Stomach (tissue), 9 donors: ENCODE data around the gene ST6GALNAC3. TPM values are rescaled to one million over a fixed set of nuclear protein-coding genes. Genes with fewer than 3 reads are reported as not detected.
A peak's percentile ranks its signal among the peaks of the same experiment; 100 is the strongest.

Experiments
- DNase-seq, 2 donors: peaks; one replicate each; pipeline versions ENCODE4 v3.0.0 to v3.0.0-alpha.2; 2013 to 2019
- H3K27ac ChIP-seq, 5 donors: fragments of 200-600 bp in 4 of 5; sonication (generic) in 4 of 5; one replicate each; pipeline ENCODE4 v1.5.1; 2013 to 2019; ENCODE audit warnings: mild to moderate bottlenecking in 1 of 5, moderate library complexity in 1 of 5
- H3K27me3 ChIP-seq, 3 donors: fragments of 200-600 bp; sonication (generic); one replicate each; pipeline ENCODE4 v1.5.1; 2017 to 2019; ENCODE audit warnings: mixed run types in 1 of 3
- H3K36me3 ChIP-seq, 4 donors: fragments of 200-600 bp; sonication (generic); 1 replicate in 3 of 4; 2 replicates in 1 of 4; pipeline ENCODE4 v1.5.1; 2016 to 2019
- H3K4me1 ChIP-seq, 4 donors: fragments of 200-600 bp; sonication (generic); one replicate each; pipeline ENCODE4 v1.5.1; 2016 to 2019
- H3K4me3 ChIP-seq, 4 donors: fragments of 200-600 bp; sonication (generic) in 3 of 4; one replicate each; pipeline ENCODE4 v1.5.1; 2016 to 2019; ENCODE audit warnings: mild to moderate bottlenecking in 1 of 4
- H3K9me3 ChIP-seq, 4 donors: fragments of 200-600 bp; sonication (generic); one replicate each; pipeline ENCODE4 v1.5.1; 2016 to 2019
- EP300 ChIP-seq: sonication (generic); formaldehyde crosslinking; IDR thresholded peaks from one replicate; pipeline ENCODE4 v1.6.1; 2017; ENCODE audit warnings: antibody characterized with exemption
- POLR2A ChIP-seq, 4 donors: fragments of 450-650 bp; IDR thresholded peaks; one replicate each; pipeline ENCODE4 v1.6.1; 2016; ENCODE audit warnings: antibody characterized with exemption in 4 of 4, control low read depth in 2 of 4, mild to moderate bottlenecking in 1 of 4, moderate library complexity in 1 of 4
- POLR2AphosphoS5 ChIP-seq, 3 donors: sonication (generic); formaldehyde crosslinking; IDR thresholded peaks; one replicate each; pipeline ENCODE4 v1.6.1; 2016; ENCODE audit warnings: antibody characterized with exemption in 3 of 3
- WGBS, 5 donors: extraction: QIAGEN DNeasy Blood & Tissue Kit in 3 of 5; methylation state at CpG; one replicate each; pipeline versions ENCODE4 v1.1.5 to v1.1.7; 2013 to 2018; 5-methylcytosine and 5-hydroxymethylcytosine counted together
- intact Hi-C: fragments of 100-400 bp; cut with DNase I; formaldehyde crosslinking; loops from one replicate; pipeline ENCODE4 v1.15.1; 2023; ENCODE audit warnings: low total_unique reads
- polyA plus RNA-seq, 3 donors: library from polyadenylated mRNA; stranded (reverse); fragments of 200-250 nt; gene quantifications; one replicate each; pipeline ENCODE4 v1.2.3, GENCODE V29; 2013
- total RNA-seq, 5 donors: library from RNA; depleted of rRNA; stranded (reverse); fragments of >200 nt; gene quantifications; one replicate each; pipeline versions ENCODE4 v1.1.0 to v1.2.3, GENCODE V29; 2014 to 2016
- TF ChIP-seq, protein P1 (sequence below), 7 experiments: fragments of 450-650 bp in 4 of 7; fragments of 200-600 bp in 3 of 7; sonication (generic) in 3 of 7; IDR thresholded peaks; one replicate each; pipeline ENCODE4 v1.5.1; 2016 to 2019; ENCODE audit warnings: antibody characterized with exemption in 7 of 7, control low read depth in 2 of 7, mild to moderate bottlenecking in 1 of 7
- donor health status: healthy with polysubstance abuse.
- donor health status: Bipolar disorder and iron deficiency.
- donor health status: healthy.

Gene ST6GALNAC3
- total and polyA plus RNA-seq, 8 donors, result under 0.01 to 21.7 (median 1.2) TPM; not detected in 1

GRCh38 chr1:76137746-76138145 is 63.2 kb downstream of the ST6GALNAC3 start:
- peaks cover 0 to 12% (median 4%) of the 10 kb centered on the region in 4 donors for H3K4me1 ChIP-seq
- no peaks in the 10 kb centered on the region for H3K36me3 ChIP-seq
- intact Hi-C loops, result no loop called here
- peak overlapping the region in 3 of 5 donors; percentile 38 to 61 (median 56) for H3K27ac ChIP-seq
- no peak overlapping the region for H3K4me3 ChIP-seq
- no peak for TF ChIP-seq POLR2A (IDR thresholded peaks at IDR 0.05)
- TF ChIP-seq EP300, result no peak
- no peak for TF ChIP-seq POLR2AphosphoS5 (IDR thresholded peaks at IDR 0.05)
- TF ChIP-seq, protein P1, sequence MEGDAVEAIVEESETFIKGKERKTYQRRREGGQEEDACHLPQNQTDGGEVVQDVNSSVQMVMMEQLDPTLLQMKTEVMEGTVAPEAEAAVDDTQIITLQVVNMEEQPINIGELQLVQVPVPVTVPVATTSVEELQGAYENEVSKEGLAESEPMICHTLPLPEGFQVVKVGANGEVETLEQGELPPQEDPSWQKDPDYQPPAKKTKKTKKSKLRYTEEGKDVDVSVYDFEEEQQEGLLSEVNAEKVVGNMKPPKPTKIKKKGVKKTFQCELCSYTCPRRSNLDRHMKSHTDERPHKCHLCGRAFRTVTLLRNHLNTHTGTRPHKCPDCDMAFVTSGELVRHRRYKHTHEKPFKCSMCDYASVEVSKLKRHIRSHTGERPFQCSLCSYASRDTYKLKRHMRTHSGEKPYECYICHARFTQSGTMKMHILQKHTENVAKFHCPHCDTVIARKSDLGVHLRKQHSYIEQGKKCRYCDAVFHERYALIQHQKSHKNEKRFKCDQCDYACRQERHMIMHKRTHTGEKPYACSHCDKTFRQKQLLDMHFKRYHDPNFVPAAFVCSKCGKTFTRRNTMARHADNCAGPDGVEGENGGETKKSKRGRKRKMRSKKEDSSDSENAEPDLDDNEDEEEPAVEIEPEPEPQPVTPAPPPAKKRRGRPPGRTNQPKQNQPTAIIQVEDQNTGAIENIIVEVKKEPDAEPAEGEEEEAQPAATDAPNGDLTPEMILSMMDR (IDR thresholded peaks at IDR 0.05), result no peak
- 86 to 98% (median 90%) methylated on average over 3 of the region's 3 CpGs for WGBS, 5 donors
- no peak for DNase-seq
- H3K27me3 ChIP-seq, result no peaks in the 10 kb centered on the region
- no peaks in the 10 kb centered on the region for H3K9me3 ChIP-seq

DNA sequence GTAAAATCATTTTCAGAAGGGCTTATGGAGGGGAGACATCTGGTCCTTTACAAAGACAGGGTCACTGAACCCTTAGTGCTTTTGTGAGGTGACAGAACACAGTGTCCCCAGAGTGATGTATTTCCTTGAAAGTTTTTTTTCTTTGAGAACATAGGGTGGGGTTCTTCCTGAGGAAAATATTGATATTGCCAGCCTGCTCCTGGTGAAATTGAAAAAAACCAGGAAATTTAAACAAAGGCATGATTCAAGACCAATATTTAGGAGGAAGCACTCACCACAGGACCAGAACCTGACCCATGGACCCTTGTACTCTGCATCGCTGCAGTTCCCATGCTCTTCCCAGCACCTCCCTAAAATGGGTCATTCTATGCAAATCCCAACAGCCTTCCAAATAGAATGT is 63.7 kb downstream of the ST6GALNAC3 start:
- H3K4me3 ChIP-seq, result no peak overlapping the region
- H3K27ac ChIP-seq, result peak overlapping the region in 3 of 5 donors; percentile 27 to 61 (median 41)
- no peaks in the 10 kb centered on the region for H3K27me3 ChIP-seq
- peaks cover 0 to 17% (median 8%) of the 10 kb centered on the region in 4 donors for H3K4me1 ChIP-seq
- no peaks in the 10 kb centered on the region for H3K9me3 ChIP-seq
- H3K36me3 ChIP-seq, result no peaks in the 10 kb centered on the region
- WGBS, 5 donors, result 21 to 63% (median 43%) methylated on average over 1 of the region's 1 CpG
- DNase-seq, result no peak
- TF ChIP-seq, protein P1 (IDR thresholded peaks at IDR 0.05), result no peak
- TF ChIP-seq EP300 (peak; percentile 16), POLR2AphosphoS5 (IDR thresholded peaks at IDR 0.05) (peak in 2 of 3 donors; percentile 8 to 29)
- intact Hi-C loops, result no loop called here

- Histone ChIP-seq H3K27ac (peak overlapping the region in 3 of 5 donors; percentile 22 to 65 (median 27)), H3K9me3 (no peaks in the 10 kb centered on the region), H3K36me3 (no peaks in the 10 kb centered on the region), H3K27me3 (no peaks in the 10 kb centered on the region), H3K4me3 (no peak overlapping the region), H3K4me1 (peaks cover 3 to 25% (median 11%) of the 10 kb centered on the region in 4 donors)
- 42 to 50% (median 47%) methylated on average over 1 of the region's 1 CpG for WGBS, 5 donors
- no peak for DNase-seq
- TF ChIP-seq POLR2AphosphoS5 (IDR thresholded peaks at IDR 0.05) (no peak), POLR2A (IDR thresholded peaks at IDR 0.05) (no peak), EP300 (no peak)
- TF ChIP-seq, protein P1 (IDR thresholded peaks at IDR 0.05), result no peak
- intact Hi-C loops, result loop anchor here (10.0 kb wide), 1 partner anchor 145 kb away; no protein-coding TSS in a partner anchor
Observed at GRCh38 chr1:76140227-76140626, 65.7 kb downstream of the ST6GALNAC3 start.

DNA sequence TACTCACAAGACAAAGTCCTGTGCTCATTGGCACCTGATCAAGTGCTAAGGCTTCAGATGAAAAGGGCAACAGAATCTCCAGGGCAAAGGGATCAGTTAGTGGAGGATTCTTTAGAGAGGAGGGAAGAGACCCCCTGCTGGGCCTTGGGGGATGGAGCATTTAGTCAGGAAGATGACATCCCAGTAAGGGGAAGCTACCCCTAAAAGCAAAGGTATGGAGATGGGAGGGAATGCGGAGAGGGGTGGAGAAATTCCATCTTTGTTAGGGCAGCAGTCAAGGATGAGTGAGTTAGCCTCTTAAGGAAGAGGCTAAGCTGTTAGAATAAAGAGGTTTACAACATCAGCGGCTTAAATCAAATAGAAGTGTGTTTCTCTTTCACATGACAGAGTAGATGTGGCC is 67.4 kb downstream of the ST6GALNAC3 start:
- Histone ChIP-seq H3K4me1 (peaks cover 3 to 25% (median 11%) of the 10 kb centered on the region in 4 donors), H3K27ac (no peak overlapping the region), H3K9me3 (no peaks in the 10 kb centered on the region), H3K4me3 (no peak overlapping the region), H3K36me3 (no peaks in the 10 kb centered on the region), H3K27me3 (no peaks in the 10 kb centered on the region)
- TF ChIP-seq EP300 (no peak), POLR2AphosphoS5 (IDR thresholded peaks at IDR 0.05) (no peak), POLR2A (IDR thresholded peaks at IDR 0.05) (no peak)
- TF ChIP-seq, protein P1 (IDR thresholded peaks at IDR 0.05), result no peak
- no peak for DNase-seq
- intact Hi-C loops, result loop anchor here (10.0 kb wide), 1 partner anchor 147 kb away; no protein-coding TSS in a partner anchor
- WGBS, 5 donors, result 92 to 97% (median 92%) methylated on average over 2 of the region's 2 CpGs
